Trophoblast cell (in vitro differentiated cells and primary cell): ENCODE measurements around the gene IP6K2. TPM values are rescaled to one million over a fixed set of nuclear protein-coding genes. Genes with fewer than 3 reads are reported as not detected.
A peak's percentile ranks its signal among the peaks of the same experiment; 100 is the strongest.
"Not testable (repeated sequence)": the region's sequence is repeated elsewhere in the genome, so short reads cannot be mapped to it uniquely, and the experiment has no call there.

Experiments
- DNase-seq, 2 donors: peaks; one replicate each; pipeline ENCODE4 v3.0.0-alpha.2; 2016
- H2AFZ ChIP-seq: 2 replicates; pipeline ENCODE4 v1.6.1; 2013; ENCODE audit warnings: low read length, moderate library complexity, mild to moderate bottlenecking; ENCODE audit not compliant: insufficient read depth, poor library complexity
- H2AK5ac ChIP-seq: 2 replicates; pipeline ENCODE4 v1.6.1; 2013; ENCODE audit warnings: mild to moderate bottlenecking, low read length
- H2BK120ac ChIP-seq: 2 replicates; pipeline ENCODE4 v1.6.1; 2013; ENCODE audit warnings: low read length, mild to moderate bottlenecking, moderate library complexity; ENCODE audit not compliant: insufficient read depth, poor library complexity
- H2BK12ac ChIP-seq: 2 replicates; pipeline ENCODE4 v1.6.1; 2013; ENCODE audit warnings: mild to moderate bottlenecking, low read length, moderate library complexity
- H2BK5ac ChIP-seq: 2 replicates; pipeline ENCODE4 v1.6.1; 2013; ENCODE audit warnings: low read length, low read depth, moderate library complexity, mild to moderate bottlenecking; ENCODE audit not compliant: poor library complexity
- H3K14ac ChIP-seq: 2 replicates; pipeline ENCODE4 v1.6.1; 2013; ENCODE audit warnings: mild to moderate bottlenecking, low read length
- H3K18ac ChIP-seq: 2 replicates; pipeline ENCODE4 v1.6.1; 2013; ENCODE audit warnings: mild to moderate bottlenecking, low read length
- H3K23ac ChIP-seq: 2 replicates; pipeline ENCODE4 v1.6.1; 2013; ENCODE audit warnings: low read length
- H3K27ac ChIP-seq: 2 replicates; pipeline ENCODE4 v1.5.1; 2013; ENCODE audit warnings: low read depth, mild to moderate bottlenecking, inconsistent platforms, low read length, moderate library complexity
- H3K27me3 ChIP-seq: 2 replicates; pipeline ENCODE4 v1.6.1; 2013; ENCODE audit warnings: inconsistent platforms, mild to moderate bottlenecking, low read length, moderate library complexity; ENCODE audit not compliant: insufficient read depth
- H3K36me3 ChIP-seq, 2 experiments: 1 replicate in 1 of 2; 2 replicates in 1 of 2; pipeline ENCODE4 v1.6.1; 2013; ENCODE audit warnings: low read length in 2 of 2, mild to moderate bottlenecking in 2 of 2, moderate library complexity in 1 of 2; ENCODE audit not compliant: insufficient read depth in 2 of 2, control insufficient read depth in 1 of 2
- H3K4ac ChIP-seq: 2 replicates; pipeline ENCODE4 v1.6.1; 2013; ENCODE audit warnings: low read depth, mild to moderate bottlenecking, low read length, moderate library complexity
- H3K4me1 ChIP-seq, 2 experiments: 1 replicate in 1 of 2; 2 replicates in 1 of 2; pipeline ENCODE4 v1.6.1; 2013; ENCODE audit warnings: low read length in 2 of 2, mild to moderate bottlenecking in 2 of 2, moderate library complexity in 1 of 2; ENCODE audit not compliant: insufficient read depth in 2 of 2, control insufficient read depth in 1 of 2
- H3K4me2 ChIP-seq: 2 replicates; pipeline ENCODE4 v1.6.1; 2013; ENCODE audit warnings: inconsistent platforms, mild to moderate bottlenecking, low read length, moderate library complexity
- H3K4me3 ChIP-seq: 2 replicates; pipeline ENCODE4 v1.5.1; 2013; ENCODE audit warnings: mild to moderate bottlenecking, low read depth, low read length, inconsistent platforms
- H3K79me1 ChIP-seq: one replicate; pipeline ENCODE4 v1.6.1; 2013; ENCODE audit warnings: low read length
- H3K79me2 ChIP-seq: 2 replicates; pipeline ENCODE4 v1.6.1; 2013; ENCODE audit warnings: low read length, mild to moderate bottlenecking; ENCODE audit not compliant: control insufficient read depth, insufficient read depth, poor library complexity
- H3K9ac ChIP-seq: 2 replicates; pipeline ENCODE4 v1.6.1; 2013; ENCODE audit warnings: mild to moderate bottlenecking, low read length
- H3K9me3 ChIP-seq: 2 replicates; pipeline ENCODE4 v1.6.1; 2013; ENCODE audit warnings: low read depth, mild to moderate bottlenecking, control low read depth, inconsistent platforms, low read length; ENCODE audit not compliant: insufficient read depth
- H4K12ac ChIP-seq: 2 replicates; pipeline ENCODE4 v1.6.1; 2013; ENCODE audit warnings: low read depth, mild to moderate bottlenecking, low read length, moderate library complexity
- H4K8ac ChIP-seq: 2 replicates; pipeline ENCODE4 v1.6.1; 2013; ENCODE audit warnings: low read depth, mild to moderate bottlenecking, low read length, moderate library complexity
- H4K91ac ChIP-seq: one replicate; pipeline ENCODE4 v1.6.1; 2013; ENCODE audit warnings: low read depth, mild to moderate bottlenecking, low read length, moderate library complexity
- WGBS: extraction: QIAGEN DNeasy Blood & Tissue Kit; methylation state at CpG from one replicate; pipeline ENCODE4 v1.1.7; 2013; ENCODE audit warnings: missing lambda C conversion rate; ENCODE audit not compliant: insufficient read length, insufficient coverage; ENCODE audit errors: extremely low coverage; 5-methylcytosine and 5-hydroxymethylcytosine counted together
- polyA plus RNA-seq: library from polyadenylated mRNA; stranded (reverse); fragments of 200-250 nt; gene quantifications from 2 replicates; pipeline ENCODE4 v1.2.3, GENCODE V29; 2013

IP6K2 gene
- 117 and 119 TPM in 2 replicates for polyA plus RNA-seq

- Histone ChIP-seq H3K14ac (peak within 1 kb of the TSS; percentile 95), H2BK12ac (peak within 1 kb of the TSS; percentile 38), H2BK120ac (peak within 1 kb of the TSS; percentile 92), H3K79me1 (peaks cover 9% of the 10 kb centered on the region), H2BK5ac (peak within 1 kb of the TSS; percentile 96), H2AFZ (peak within 1 kb of the TSS; percentile 30), H3K79me2 (peaks cover 28% of the 10 kb centered on the region), H3K4me1 (peaks cover 0 to 15% of the 10 kb centered on the region in 2 experiments), H3K9ac (peak within 1 kb of the TSS; percentile 98), H3K18ac (peak within 1 kb of the TSS; percentile 75), H4K12ac (peak within 1 kb of the TSS; percentile 97), H3K27ac (peak within 1 kb of the TSS; percentile 86), H3K36me3 (peaks cover 16 to 24% of the 10 kb centered on the region in 2 experiments), H3K4me2 (peak within 1 kb of the TSS; percentile 52), H3K4me3 (peak within 1 kb of the TSS; percentile 91), H3K9me3 (no peaks in the 10 kb centered on the region), H3K27me3 (no peaks in the 10 kb centered on the region), H2AK5ac (peak within 1 kb of the TSS; percentile 95), H4K91ac (peak within 1 kb of the TSS; percentile 98), H4K8ac (peak within 1 kb of the TSS; percentile 89), H3K4ac (peak within 1 kb of the TSS; percentile 100), H3K23ac (peak within 1 kb of the TSS; percentile 41)
- WGBS, result no CpG with 5 or more reads among the region's 38 CpGs
- DNase-seq, result peak; percentile 100
These were observed at the start of gene IP6K2 for GRCh38 chr3:48716982-48717746. Gene IP6K2 (minus strand): TSS chr3:48717221. CDS start chr3:48695291, 21,930 bp downstream.

GRCh38 chr3:48765376-48765775 is 48.4 kb upstream of the IP6K2 start:
- Histone ChIP-seq H3K4me2 (no peak overlapping the region), H3K14ac (no peak overlapping the region), H3K9me3 (no peaks in the 10 kb centered on the region), H3K36me3 (peaks cover 1 to 2% of the 10 kb centered on the region in 2 experiments), H3K23ac (no peak overlapping the region), H2AFZ (no peak overlapping the region), H3K79me2 (no peaks in the 10 kb centered on the region), H2BK12ac (no peak overlapping the region), H4K91ac (no peak overlapping the region), H3K79me1 (no peaks in the 10 kb centered on the region), H3K4me1 (no peaks in the 10 kb centered on the region), H2BK5ac (no peak overlapping the region), H4K12ac (no peak overlapping the region), H4K8ac (no peak overlapping the region), H3K27me3 (no peaks in the 10 kb centered on the region), H3K27ac (no peak overlapping the region), H3K4me3 (no peak overlapping the region), H2BK120ac (no peak overlapping the region), H3K18ac (no peak overlapping the region), H3K9ac (no peak overlapping the region), H3K4ac (no peak overlapping the region), H2AK5ac (no peak overlapping the region)
- no CpG with 5 or more reads among the region's 1 CpG for WGBS
- DNase-seq, result peak in 1 of 2 donors; percentile 51

- Histone ChIP-seq H3K79me2 (no peaks in the 10 kb centered on the region), H3K4me1 (no peaks in the 10 kb centered on the region), H2BK120ac (no peak overlapping the region), H3K18ac (no peak overlapping the region), H3K79me1 (no peaks in the 10 kb centered on the region), H3K14ac (no peak overlapping the region), H3K9me3 (no peaks in the 10 kb centered on the region), H3K4me2 (no peak overlapping the region), H4K12ac (no peak overlapping the region), H3K27ac (no peak overlapping the region), H2BK12ac (no peak overlapping the region), H4K91ac (no peak overlapping the region), H2AK5ac (no peak overlapping the region), H3K9ac (no peak overlapping the region), H4K8ac (no peak overlapping the region), H2BK5ac (no peak overlapping the region), H2AFZ (no peak overlapping the region), H3K4me3 (no peak overlapping the region), H3K4ac (no peak overlapping the region), H3K27me3 (no peaks in the 10 kb centered on the region), H3K36me3 (peaks cover 1 to 2% of the 10 kb centered on the region in 2 experiments), H3K23ac (no peak overlapping the region)
- no peak for DNase-seq
- WGBS, result no CpG with 5 or more reads among the region's 3 CpGs
These were observed 45.8 kb upstream of the IP6K2 start for GRCh38 chr3:48762816-48763215.

GRCh38 chr3:48759991-48760540 is 43.0 kb upstream of the IP6K2 start:
- not testable (repeated sequence) for H3K4me3 ChIP-seq, H3K79me1 ChIP-seq, H2BK5ac ChIP-seq, H3K27me3 ChIP-seq, H3K79me2 ChIP-seq, H4K91ac ChIP-seq, H3K4ac ChIP-seq, H2AFZ ChIP-seq, H3K14ac ChIP-seq, H3K4me1 ChIP-seq, H4K12ac ChIP-seq, H2AK5ac ChIP-seq, H3K9me3 ChIP-seq, H2BK12ac ChIP-seq, H2BK120ac ChIP-seq, H3K23ac ChIP-seq, H3K9ac ChIP-seq, H4K8ac ChIP-seq, H3K27ac ChIP-seq, H3K18ac ChIP-seq, H3K36me3 ChIP-seq, H3K4me2 ChIP-seq
- WGBS, result no CpG with 5 or more reads among the region's 5 CpGs
- peak; percentile 86 to 92 for DNase-seq
